Stimulated activated CD8-positive, alpha-beta memory T cell treated with anti-CD3 and anti-CD28 coated beads, Interleukin-15, amount 100 ng/mL, for 48 hours (primary cell): Measurements from ENCODE around the gene FLACC1.
"Not testable (repeated sequence)": the region's sequence is repeated elsewhere in the genome, so short reads cannot be mapped to it uniquely, and the experiment has no call there.

Experiments used
- DNase-seq, 2 donors: peaks; one replicate each; pipeline ENCODE4 v3.0.0-alpha.2; 2020; ENCODE audit warnings: low read depth in 2 of 2

Gene FLACC1, protein sequence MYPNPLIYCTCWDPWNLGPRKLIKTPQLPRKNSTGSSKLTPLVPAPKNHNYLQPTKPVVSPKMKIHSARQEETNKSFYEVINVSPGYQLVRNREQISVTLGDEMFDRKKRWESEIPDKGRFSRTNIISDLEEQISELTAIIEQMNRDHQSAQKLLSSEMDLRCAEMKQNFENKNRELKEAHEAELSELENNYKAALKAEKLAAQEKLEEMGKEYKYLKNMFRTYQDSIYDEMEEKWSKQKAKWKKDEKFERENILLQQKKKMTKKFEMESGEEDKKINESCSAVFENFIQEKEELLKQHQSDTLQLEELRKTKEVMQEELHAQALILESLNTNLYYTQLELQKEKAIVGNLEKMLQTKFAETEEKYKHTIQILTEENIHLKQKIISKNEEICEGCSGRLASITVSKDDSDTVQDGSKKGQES

DNA sequence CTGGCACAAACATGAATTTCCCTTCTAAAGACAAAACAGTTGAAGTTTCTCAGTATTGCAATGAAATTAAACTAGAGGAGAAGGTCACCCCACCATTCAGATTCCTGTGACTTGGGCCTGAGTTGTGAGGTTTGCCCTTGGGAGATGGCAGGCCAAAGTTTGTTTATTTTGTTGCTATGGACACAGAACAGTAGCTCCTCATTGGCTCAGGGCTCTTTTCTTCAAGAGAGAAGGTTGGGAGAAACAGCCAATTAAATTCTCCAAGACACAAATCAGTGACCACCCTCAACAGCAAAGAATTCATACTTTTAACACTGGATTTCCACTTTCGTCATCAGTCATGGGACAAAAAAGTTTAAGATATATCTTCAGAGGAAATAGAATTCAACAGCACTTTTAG is at the start of gene FLACC1:
FLACC1 (minus strand) TSS at position 125 of the 400 bp plus-strand sequence. CDS start 5,941 bp downstream, outside the sequence.
- no peak for DNase-seq

GRCh38 chr2:201406077-201406662 is 49.0 kb upstream of the FLACC1 start:
- no peak for DNase-seq

- no peak for DNase-seq
Observed at GRCh38 chr2:201404699-201405280, 47.6 kb upstream of the FLACC1 start.

DNA sequence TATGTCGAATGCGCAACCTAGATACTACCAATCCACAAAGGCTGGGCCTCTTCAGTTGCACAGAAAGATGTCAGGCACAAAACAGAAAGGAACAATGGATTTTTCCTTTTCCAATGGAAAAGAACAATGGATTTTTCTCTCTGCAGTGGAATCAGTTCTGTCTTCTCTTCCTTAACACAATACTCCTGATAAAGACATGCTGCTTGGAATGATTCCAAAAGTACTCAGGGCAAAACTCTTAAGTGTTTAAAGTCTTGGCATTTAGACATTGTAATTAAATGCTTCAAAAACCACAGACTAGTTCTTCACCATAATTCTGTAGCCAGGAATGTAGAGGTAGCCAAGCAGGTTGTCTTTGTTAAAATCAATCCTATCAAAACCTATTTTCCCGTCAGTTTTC is 46.7 kb upstream of the FLACC1 start:
- DNase-seq: no peak

- DNase-seq: no peak
Observed at GRCh38 chr2:201402651-201403562, 45.8 kb upstream of the FLACC1 start.

DNA sequence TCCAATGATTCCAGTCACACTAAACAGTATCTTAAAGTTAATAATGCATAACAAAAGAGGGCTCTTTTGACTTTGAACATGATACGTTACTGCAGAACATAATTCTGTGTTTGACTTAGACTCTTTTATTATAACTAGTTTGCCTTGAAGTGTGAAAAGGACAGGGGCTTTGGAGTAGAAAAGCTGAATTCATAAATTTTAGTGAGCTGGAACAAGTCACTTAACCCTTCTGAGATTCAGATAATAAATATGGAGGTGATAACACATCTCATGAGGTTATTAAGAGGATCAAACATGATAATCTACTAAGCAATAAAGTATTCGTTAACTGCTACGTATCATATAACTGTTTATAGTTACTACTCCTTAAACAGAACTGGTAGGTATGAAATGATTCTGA is 44.7 kb upstream of the FLACC1 start:
- DNase-seq: no peak

- no peak for DNase-seq
Observed at GRCh38 chr2:201396595-201396994, 39.5 kb upstream of the FLACC1 start.

DNA sequence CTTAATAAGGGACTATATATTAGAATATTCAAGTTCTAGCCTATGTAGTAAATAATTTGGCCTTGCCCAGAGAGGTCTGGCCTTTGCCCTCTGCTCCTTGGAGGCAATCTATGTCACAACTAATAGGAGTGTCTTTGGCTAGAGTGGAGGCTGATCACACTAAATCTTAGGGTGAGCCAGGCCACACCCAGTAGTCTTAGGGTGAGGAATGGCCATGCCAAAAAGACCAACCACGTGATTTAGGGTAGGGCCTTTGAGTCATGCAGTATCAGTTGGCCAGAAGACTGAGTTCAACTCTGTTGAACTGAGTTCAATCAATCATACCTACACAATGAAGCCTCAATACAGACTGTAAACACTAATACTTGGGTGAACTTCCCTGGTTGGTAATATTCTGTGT is 26.0 kb upstream of the FLACC1 start:
- no peak for DNase-seq

- DNase-seq: no peak
Observed at GRCh38 chr2:201378496-201379397, 21.6 kb upstream of the FLACC1 start.

GRCh38 chr2:201377218-201377617 is 20.1 kb upstream of the FLACC1 start:
- no peak for DNase-seq

GRCh38 chr2:201369775-201370174 is 12.6 kb upstream of the FLACC1 start:
- no peak for DNase-seq

GRCh38 chr2:201369318-201369717 is 12.2 kb upstream of the FLACC1 start:
- not testable (repeated sequence) for DNase-seq

DNA sequence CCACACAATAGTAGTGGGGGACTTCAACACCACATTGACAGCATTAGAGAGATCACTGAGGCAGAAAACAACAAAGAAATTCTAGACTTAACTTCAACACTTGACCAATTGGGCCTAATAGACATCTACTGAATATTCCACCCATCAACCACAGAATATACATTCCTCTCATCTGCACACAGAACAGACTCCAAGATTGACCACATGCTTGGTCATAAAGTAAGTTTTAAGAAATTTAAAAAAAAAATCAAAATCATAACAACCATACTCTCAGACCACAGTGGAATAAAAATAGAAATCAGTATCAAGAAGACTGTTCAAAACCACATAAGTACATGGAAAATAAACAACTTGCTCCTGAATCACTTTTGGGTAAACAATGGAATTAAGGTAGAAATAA is 9.0 kb upstream of the FLACC1 start:
- no peak for DNase-seq

DNA sequence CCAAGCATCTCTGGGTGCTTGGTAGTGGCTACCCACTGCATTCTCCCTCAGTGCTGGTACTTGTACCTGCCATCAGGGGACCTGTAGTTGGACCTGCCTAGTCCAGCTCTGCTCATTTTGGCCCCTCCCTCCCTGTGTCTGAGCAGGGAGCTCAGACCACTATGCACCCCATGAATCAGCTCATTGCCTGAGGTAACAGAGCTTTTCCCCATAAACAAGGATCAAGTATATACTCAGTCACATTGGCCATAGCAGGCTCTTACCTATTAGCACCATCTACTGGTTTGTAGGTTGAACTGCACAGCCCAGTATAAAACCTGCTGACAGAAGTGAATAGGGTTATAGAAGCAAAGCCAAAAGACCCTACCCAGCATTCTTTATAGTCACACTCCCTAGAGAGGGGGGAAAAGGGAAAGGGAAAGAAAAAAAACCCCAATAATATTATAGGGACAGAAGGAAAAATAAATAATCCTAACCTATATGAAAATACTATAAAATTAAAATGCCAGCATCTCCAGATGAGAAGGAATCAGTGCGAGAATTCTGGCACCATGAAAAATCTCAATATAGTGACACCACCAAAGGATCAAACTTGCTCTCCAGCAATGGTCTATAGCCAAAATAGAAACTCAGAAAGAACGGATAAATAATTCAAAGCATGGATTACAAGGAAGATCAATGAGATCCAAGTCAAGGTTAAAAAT is 6.9 kb upstream of the FLACC1 start:
- DNase-seq: no peak

DNA sequence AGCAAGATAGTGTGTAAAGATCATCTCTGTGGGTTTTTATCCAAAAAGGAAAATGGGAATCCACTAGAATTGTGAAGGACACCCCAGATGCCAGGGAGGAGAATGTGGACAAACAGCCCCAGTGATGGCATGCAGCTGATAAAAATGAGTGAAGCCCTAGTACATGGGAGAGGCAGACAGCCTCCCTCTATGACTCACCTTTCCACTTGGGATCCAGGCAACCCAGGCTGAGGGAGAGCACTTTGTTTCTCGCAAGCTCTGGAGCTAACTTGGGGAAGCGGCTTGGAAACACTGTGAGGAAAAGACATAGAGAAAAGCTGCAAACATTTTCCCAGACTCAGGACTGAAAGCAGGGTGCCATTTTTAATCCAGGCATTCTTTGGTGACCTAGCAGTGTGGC is 5.3 kb upstream of the FLACC1 start:
- DNase-seq: no peak

DNA sequence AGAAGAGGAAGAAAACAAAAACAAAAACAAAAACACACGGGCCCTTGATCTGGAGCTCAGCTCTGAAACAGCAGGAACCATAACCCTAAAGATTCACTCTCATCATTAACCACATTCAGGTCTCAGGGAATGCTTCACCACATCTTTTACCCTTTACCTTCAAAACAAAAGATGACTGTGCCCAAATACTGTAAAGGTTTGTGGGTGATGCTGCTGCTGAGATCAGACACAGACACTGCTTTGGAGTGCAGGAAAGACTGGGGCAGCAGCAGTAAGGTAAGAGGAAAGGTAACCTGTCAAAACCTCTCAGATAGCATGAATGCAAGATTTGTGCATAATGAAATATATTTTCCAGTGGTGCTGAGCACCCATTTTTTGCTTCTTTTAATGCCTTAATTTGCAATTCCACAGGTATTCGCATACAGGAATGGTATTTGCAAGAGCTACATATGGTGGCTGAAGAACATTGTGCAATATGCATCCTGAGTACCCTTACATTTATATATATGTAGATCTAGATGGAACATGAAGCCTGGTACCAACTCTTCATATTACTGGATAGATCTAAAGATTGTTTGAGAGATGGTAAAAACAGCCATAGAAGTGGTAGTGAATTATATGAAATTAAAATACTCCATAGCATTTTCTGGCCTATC is 4.1 kb upstream of the FLACC1 start:
- DNase-seq: no peak

DNA sequence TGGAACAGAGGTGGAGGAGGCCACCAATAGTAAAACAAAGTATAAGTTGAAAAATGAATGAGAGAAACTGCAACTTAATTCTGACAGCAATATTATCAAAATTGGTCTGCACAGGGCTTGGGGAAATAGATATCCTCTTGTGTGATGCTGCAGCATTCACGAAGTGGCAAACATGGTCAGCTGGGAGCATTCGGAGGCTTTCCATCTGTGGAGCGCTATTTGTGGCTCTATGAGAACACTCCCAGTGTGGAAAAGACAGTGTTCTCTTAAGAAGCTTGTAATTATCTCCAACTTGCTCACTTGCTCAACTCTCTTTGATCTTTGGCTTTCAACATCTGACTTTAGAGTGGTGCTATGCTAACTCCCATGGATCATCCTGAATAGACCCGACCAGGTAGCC is 3.1 kb upstream of the FLACC1 start:
- no peak for DNase-seq

DNA sequence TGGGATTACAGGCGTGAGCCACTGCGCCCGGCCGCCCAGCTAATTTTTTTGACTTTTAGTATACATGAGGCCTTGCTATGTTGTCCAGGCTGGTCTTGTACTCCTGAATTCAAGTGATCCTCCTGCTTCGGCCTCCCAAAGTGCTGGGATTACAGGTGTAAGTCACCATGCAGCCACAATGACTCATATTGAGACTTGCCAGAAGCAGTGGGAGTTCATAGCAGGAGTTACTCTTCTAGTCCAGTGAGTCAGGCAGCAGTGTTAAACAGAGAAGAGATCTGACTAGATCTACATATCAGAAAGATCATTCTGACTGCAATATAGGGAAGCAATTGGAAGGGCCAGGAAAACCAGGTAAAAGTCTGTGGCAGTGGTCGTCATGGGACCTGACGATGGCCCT is 1.5 kb upstream of the FLACC1 start:
- DNase-seq: peak in 1 of 2 donors; percentile 3

- DNase-seq: no peak
Observed at GRCh38 chr2:201353116-201353515, 4.0 kb downstream of the FLACC1 start.

DNA sequence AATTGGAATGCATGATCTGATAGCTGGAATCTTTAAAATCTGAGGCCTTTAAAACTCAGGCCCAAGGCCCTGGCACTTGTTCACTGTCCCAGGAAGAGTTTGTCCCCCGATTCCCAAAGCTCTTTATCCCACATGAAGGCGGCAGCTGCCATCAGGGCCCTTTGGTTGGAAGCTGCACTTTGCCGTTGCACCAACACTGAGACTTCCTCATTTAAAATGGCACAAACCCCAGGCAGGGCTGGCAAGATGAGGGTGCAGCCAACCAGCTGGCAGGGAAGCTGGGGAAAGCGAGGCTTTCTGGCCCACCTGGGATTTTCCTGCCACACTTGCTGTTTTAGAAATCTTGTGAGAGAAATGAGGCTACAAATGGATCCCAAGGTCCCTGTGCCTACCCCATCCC is 6.3 kb downstream of the FLACC1 start:
- no peak for DNase-seq
